GM18909 (cell line): ENCODE data around the gene PEDS1.
"Not testable (repeated sequence)": the region's sequence is repeated elsewhere in the genome, so short reads cannot be mapped to it uniquely, and the experiment has no call there.

Experiments
- ATAC-seq: cut with Tn5 transposase; IDR thresholded peaks from one replicate; pipeline ENCODE4 v1.9.1; 2021; ENCODE audit warnings: mild to moderate bottlenecking; ENCODE audit not compliant: unreplicated experiment, poor library complexity

PEDS1 gene

DNA sequence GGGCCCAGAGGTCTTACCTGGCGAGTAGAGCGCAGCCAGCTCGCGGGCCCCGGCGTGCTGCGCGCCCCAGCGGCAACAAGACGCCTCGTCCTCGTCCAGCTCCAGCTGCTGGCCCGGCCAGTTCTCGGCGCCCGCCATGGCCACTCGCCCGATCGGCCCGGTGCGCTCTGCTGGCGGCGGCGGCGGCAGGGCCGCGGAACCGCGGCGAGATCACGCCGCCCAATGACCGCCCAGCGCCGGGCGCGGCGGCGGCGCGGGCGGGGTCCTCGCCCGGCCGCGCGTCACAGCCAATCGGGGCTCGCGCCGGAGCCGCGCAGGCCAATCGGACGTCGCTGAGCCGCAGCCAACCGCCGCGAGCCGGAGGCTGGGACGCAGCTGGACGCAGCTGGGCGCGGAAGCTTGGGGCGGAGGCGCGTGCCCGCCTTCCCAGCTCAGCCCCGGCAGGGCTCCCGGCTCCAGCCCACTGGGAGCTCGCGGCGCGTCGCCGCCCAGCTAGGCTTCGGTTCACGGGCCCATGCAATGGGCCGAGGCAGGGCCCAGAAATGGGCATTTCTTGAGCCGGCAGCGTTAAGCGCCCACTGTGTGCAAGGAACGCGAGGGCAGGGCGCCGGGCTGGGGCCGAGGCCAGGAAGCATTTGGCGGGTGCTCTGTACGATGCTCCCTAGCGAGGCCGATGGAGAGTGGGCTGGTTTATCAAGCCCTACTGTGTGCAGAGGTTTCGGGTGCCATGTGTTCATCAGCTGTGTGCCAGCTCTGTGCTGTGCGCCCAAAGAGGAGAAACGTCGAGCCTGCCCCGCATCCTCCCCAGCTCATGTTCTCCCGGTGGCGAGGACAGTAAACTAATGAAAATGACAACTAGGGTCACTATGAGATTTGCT is at the start of gene PEDS1:
Gene PEDS1 (minus strand): TSS at position 224 of the 878 bp plus-strand sequence. CDS start 86 bp downstream, at position 138.
- peak; percentile 93 for ATAC-seq

DNA sequence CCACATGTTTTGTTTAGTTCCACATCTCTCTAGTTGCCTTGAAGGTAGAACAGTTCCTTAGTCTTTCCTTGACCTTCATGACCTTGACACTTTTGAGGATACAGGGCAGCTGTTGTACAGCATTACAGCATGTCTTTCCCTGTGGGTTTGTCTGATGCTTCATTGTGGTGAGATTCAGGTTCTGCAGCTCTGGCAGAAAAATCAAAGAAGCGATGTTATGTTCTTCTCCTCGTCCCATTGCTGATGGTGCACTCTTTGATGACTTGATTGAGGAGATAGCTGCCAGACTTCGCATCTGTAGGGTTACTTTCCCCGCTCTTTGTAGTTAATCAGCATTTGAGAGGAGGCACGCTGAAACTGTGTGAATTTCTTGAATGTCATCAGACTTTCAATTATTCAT is 49.2 kb upstream of the PEDS1 start:
- ATAC-seq: no peak

DNA sequence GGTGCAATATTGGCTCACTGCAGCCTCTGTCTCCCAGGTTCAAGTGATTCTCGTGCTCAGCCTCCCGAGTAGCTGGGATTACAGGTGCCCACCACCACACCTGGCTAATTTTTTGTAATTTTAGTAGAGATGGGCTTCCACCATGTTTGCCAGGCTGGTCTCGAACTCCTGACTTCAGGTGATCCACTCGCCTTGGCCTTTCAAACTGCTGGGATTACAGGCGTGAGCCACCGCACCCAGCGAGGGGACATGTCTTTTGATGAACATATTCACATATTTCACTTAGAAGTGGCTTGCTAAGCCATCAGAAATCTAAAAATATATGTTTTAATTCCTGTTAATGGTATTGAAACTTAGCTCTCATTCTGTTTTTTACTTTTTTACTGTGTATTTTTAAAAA is 48.2 kb upstream of the PEDS1 start:
- not testable (repeated sequence) for ATAC-seq

DNA sequence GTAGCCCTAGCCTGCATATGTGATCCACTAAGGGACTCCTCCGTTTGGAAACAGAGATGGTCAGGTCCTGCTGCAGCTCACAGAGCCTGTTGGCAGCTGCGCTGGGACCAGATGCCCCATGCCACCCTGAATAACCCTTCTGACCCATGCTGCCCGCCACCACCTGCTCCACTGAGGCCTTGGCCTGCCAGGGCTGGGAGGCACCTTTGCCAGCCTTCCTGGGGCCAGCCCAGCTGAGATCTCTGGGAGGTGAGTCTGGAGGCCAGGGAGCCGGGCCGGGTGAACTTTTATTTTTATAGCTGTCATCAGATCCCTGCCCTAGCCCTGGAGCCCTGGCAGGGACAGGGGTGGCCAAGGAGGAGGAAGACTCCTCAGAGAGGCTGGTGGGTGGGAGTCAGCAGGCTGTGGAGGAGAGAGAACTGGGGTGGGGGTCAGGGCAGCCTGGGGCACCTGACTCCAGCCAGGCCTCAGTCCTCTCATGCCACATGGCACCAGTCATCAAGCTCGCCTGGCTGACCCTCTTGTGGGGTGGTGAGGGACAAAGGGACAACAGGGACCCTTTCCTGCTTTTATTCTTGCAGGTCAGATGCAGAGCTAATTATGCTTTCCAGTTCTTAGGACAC is 47.1 kb upstream of the PEDS1 start:
- ATAC-seq: no peak

DNA sequence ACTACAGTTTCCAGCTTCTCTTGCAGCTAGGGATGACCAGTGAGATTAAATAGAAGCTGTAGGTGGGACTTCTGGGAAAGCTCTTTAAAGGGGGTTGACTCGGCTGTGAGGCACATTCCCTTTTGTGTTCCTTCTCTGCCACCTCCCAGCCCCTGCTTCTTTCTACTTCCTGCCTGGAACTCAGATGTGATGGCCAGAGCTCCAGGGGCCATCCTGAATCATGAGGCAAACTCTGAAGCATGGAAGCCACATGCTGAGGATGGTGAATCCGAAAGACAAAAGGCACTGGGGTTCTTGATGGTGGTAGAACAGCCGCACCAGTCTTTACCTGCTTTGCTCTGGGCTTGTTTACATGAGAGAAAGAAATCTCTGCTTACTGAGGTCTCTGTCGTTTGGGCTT is 46.2 kb upstream of the PEDS1 start:
- no peak for ATAC-seq

DNA sequence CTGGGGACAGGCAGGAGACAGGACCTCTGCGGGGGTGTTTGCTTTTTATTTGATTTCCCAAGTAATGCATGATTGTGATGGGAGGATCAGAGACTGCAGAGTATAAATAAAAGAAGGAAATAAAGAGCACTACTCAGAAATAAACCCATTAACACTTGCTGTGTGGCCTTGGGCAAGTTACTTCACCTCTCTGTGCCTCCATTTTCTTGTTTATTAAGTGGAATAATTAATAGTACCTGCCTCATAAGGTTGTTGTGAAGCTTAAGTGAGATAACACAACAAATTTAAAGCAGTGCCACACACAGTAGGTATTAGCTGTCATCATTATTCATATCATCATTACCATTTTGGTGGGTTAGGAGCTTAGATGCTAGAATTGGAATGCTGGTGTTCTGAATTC is 45.2 kb upstream of the PEDS1 start:
- no peak for ATAC-seq

DNA sequence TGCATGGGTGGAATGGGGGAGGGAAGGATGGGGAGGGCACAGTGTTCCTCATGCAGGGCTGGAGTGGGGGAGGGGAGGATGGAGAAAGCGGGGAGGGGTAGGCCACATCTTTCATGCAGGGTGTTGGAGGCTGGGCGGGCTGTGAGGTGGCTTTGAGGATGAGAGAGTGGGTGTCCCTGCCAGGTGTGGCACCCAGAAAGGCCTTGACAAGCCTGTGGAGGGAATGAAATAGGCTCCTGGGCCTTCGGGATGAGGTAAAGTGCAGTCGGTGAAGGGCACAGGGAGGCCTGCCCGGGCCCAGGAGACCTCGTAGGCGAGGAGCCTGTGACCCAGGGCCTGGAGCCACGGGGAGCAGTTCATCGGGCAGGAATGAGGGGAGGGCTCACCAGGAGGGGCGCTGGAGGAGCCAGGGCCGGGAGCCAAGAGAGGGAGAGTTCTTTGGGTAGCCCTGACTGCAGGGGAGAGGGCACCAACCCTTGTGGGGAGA is 44.7 kb upstream of the PEDS1 start:
- ATAC-seq: no peak

DNA sequence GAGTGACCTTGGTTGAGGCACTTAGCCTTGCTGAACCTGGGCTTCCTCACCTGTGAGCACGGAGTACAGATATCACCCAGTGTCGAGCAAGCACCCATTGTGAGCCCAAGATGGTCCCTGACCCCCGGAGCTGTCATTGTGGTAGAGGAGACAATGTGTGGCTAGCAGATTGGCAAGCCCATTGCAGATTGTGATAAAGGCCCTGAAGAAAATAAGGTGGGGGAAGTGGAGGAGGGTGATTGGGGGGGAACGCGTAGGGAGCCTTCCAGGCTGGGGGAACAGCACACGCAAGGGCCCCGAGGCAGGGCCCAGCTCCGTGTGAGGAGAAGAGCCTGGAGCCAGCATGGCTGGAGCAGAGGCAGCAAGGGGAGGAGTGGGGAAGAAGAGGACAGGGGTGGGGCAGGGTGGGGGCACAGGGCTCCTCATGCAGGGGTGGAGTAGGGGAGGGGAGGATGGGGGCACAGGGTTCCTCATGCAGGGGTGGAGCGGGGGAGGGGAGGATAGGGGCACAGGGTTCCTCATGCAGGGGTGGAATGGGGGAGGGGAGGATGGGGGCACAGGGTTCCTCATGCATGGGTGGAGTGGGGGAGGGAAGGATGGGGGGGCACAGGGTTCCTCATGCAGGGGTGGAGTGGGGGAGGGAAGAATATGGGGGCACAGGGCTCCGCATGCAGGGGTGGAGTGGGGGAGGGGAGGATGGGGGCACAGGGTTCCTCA is 44.1 kb upstream of the PEDS1 start:
- ATAC-seq: no peak

DNA sequence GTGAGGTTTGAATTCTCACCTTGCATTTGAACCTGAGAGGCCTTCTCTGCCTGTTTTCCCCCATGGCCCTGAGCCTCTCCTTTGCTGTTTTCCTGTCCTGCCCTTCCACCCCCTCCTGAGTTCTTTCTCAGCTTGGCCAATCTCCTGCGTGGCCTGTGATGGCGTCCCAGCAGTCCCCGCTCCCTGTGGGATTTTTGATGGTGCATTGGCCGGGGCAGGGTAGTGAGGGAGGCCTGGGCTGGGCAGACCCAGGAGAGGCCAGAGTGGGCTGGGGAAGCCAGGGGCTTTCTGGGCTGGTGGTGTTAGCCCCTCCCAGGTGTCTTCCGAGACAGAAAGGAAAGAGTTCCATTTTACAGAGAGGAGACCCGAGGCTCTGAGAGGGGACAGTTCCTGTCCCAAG is 43.4 kb upstream of the PEDS1 start:
- no peak for ATAC-seq

DNA sequence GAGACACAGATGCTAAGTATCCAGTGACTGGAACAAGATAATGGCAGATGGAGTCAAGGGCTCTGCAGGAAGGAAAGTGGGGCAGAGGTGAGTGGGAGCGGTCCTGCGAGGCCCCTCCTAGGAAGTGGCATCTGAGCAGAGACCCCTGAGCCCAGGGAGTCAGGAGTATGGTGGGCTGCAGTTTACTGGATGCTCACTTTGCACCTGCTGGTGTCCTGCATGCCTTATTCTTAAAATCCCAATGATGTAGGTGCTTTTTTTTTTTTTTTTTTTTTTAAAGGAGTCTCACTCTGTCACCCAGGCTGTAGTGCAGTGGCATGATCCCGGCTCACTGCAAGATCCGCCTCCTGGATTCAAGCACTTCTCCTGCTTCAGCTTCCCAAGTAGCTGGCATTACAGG is 42.7 kb upstream of the PEDS1 start:
- no peak for ATAC-seq

DNA sequence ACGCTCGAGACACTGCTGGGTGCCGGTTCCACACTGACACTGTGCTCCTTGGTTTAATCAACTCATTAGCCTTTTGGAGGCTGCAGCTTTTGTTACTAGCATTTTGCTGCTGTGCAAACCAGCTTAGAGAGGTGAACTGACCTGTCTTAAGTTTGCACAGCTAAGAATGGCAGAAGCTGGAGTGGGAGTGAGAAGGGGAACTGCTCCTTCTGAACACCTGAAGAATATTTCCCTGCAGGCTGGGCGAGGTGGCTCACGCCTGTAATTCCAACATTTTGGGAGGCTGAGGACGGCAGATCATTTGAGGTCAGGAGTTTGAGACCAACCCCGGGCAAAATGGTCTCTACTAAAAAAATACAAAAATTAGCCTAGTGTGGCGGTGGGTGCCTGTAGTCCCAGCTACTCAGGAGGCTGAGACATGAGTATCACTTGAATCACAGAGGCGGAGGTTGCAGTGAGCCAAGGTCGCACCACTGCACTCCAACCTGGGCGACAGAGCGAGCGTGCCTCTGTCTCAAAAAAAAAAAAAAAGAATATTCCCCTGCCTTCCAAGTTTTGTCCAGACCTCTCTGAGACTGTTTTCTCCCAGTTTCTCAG is 42.1 kb upstream of the PEDS1 start:
- no peak for ATAC-seq

DNA sequence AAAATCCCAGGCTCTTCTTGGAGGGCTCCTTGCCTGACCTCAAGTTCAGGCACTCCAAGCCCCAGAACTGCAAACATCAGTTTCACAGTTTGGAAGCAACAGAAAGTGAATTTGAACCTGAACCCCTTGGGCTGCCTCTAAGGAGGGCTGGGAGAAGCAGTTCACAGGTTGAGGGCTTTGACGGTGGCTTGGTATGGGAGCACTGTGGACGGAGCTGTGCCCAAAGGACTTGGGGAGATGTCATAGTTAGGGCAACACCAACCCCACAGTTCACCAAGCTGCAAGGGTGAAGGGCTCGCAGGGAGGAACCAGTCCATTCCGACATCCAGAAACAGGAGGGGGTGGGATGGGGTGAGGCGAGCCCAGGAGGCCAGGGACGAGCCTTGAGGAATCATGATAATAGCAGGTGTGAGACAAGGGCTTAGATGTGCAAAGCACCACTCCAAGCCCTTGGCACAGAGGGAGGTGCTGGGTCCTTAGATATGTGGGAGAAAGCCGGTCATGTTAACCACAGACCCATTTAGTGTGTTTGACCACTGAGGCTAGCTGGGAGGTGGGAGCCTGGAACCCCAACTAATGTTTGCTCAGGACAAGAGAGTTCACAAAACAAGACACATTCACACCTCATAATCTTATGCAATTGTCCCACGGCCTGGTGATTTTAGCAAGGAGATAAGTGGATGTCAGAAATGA is 41.5 kb upstream of the PEDS1 start:
- ATAC-seq: no peak

DNA sequence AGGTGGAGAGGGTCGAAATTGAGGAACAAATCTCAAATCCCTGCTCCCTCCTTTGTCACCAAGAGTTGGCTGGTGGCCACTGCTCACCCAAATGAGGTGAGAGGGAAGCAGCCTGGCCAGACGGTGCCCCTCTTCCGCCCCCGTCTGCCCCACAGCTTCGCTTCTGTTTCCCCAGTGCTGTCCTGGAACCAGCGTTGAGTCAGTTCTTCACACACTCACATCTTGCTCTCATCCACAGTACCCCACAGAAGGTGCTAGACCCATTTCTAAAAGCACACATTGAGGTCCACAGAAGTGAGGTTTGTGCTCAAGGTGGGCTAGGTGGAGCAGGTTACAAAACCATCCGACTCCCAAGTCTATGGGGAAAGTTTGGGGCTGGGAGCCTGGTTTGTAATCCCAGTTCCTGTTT is 40.9 kb upstream of the PEDS1 start:
- ATAC-seq: no peak

DNA sequence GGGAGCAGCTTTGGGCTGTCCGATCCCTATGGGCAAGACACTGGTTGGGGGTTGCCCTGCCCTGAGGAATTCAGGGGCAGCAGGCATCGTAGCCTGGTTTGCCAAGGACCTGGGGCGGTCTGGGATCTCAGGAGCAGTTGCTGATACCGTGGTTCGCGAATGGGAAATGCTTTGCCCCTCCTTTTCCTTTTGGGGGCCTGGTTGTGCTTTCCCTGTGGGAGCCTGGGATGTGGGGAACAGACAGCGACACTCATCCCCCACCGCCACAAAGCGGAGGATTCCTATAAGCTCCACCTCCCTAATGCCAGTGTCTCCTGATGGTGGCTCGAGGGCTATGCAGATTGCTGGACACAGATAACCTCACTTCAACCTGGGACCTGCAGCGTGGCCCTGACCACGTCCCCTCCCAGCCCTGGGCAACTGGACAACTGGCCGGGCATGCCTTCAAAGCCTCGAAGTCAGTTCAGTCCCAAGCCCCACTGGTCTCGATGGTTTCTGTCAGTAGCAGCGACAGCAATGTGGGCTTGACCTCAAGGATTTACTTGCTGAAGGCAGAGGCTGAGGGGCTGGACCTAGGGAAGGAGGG is 40.4 kb upstream of the PEDS1 start:
- no peak for ATAC-seq

DNA sequence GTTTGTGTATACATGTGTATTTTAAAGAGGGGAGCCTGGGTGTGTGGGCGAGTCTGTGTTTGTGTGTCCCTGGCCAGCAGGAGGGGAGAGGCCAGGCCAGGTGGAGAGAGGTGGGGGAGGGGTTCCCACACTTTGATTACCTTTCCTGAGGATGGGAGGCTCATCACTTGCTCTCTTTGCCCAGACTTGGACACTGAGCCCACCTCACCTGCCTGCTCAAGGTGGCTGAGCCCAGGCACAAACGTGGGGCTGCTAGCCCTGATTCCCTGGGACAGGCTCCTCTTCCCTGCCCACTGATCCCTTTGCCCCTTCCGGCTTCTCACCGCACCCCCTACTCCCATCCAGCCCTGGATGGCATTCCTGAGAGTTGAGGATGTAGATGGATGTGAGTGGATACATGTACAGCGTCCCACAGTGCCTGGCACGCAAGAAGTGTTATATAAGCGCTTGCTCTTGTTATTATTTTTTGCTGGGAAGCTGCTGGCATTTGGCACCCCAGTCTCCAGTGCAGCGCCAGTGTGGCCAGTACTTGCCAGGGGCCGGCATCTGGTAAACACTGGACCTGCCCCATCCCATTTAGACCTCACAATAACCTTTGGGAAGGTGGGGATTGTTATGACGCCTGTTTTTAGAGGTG is 39.8 kb upstream of the PEDS1 start:
- no peak for ATAC-seq

DNA sequence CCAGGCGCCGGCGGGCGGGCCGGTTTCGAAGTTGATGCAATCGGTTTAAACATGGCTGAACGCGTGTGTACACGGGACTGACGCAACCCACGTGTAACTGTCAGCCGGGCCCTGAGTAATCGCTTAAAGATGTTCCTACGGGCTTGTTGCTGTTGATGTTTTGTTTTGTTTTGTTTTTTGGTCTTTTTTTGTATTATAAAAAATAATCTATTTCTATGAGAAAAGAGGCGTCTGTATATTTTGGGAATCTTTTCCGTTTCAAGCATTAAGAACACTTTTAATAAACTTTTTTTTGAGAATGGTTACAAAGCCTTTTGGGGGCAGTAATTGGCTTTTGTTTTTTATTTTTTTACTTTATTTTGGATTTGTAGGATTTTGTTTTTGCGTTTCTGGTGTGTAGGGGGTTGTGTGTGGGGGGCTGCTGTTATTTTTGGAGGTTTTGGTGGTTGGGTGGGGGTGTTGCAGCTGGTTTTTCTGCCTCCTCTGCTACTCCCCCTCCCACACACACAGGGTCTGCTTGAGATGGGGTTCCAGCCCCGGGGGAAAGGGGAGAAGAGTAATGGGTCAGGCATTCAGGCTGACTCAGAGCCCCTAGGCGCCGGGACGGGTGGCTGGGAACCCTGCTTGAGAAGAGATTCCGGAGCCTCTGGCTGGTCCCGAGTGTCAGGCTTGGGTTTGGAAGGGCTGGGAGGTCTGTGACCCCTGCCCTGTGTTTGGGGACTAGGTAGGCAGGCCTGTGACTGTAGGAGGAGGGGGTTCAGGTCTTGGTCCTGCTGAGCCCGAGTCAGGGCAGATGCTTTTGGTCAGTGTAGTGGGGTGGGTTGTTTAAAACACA is 39.1 kb upstream of the PEDS1 start:
- peak; percentile 41 for ATAC-seq

DNA sequence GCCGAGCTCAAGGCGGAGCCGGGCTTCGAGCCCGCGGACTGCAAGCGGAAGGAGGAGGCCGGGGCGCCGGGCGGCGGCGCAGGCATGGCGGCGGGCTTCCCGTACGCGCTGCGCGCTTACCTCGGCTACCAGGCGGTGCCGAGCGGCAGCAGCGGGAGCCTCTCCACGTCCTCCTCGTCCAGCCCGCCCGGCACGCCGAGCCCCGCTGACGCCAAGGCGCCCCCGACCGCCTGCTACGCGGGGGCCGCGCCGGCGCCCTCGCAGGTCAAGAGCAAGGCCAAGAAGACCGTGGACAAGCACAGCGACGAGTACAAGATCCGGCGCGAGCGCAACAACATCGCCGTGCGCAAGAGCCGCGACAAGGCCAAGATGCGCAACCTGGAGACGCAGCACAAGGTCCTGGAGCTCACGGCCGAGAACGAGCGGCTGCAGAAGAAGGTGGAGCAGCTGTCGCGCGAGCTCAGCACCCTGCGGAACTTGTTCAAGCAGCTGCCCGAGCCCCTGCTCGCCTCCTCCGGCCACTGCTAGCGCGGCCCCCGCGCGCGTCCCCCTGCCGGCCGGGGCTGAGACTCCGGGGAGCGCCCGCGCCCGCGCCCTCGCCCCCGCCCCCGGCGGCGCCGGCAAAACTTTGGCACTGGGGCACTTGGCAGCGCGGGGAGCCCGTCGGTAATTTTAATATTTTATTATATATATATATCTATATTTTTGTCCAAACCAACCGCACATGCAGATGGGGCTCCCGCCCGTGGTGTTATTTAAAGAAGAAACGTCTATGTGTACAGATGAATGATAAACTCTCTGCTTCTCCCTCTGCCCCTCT is 38.2 kb upstream of the PEDS1 start:
- peak; percentile 49 for ATAC-seq
